K562 (cell line): ENCODE results near the gene ATF6B. TPM values are rescaled to one million over a fixed set of nuclear protein-coding genes. Genes with fewer than 3 reads are reported as not detected.

ENCODE experiments used
- ARNT ChIP-seq, 2 experiments: fragments of 450-650 bp; IDR thresholded peaks; 2 replicates each; pipeline ENCODE4 v1.6.1; 2016; ENCODE audit warnings: mild to moderate bottlenecking in 1 of 2
- ATF7 ChIP-seq: fragments of 450-650 bp; IDR thresholded peaks from 2 replicates; pipeline ENCODE4 v1.7.1; 2014; ENCODE audit warnings: mild to moderate bottlenecking, moderate library complexity
- FOXO4 ChIP-seq: fragments of 450-650 bp; formaldehyde crosslinking; IDR thresholded peaks from 2 replicates; pipeline ENCODE4 v1.4.0; 2020; ENCODE audit warnings: mild to moderate bottlenecking, moderate library complexity
- HDAC2 ChIP-seq: fragments of 450-650 bp; IDR thresholded peaks from 2 replicates; pipeline ENCODE4 v1.6.1; 2016; ENCODE audit warnings: mild to moderate bottlenecking
- HNRNPK ChIP-seq: fragments of 200-400 bp; formaldehyde crosslinking; IDR thresholded peaks from one replicate; pipeline ENCODE4 v1.6.1; 2018; ENCODE audit warnings: mild to moderate bottlenecking, low read depth, low read length; ENCODE audit not compliant: poor library complexity, severe bottlenecking
- KAT2B ChIP-seq: IDR thresholded peaks from one replicate; pipeline ENCODE4 v1.6.1; 2012; ENCODE audit warnings: low read depth, mild to moderate bottlenecking, control low read depth, inconsistent platforms, low read length, moderate library complexity
- NR3C1 ChIP-seq: sonication (generic); formaldehyde crosslinking; IDR thresholded peaks from 2 replicates; pipeline ENCODE4 v1.8.1; 2022; ENCODE audit warnings: missing genetic modification reagents
- PHF8 ChIP-seq: fragments of 200-600 bp; sonication (generic); IDR thresholded peaks from 2 replicates; pipeline ENCODE4 v1.6.1; 2012; ENCODE audit warnings: mixed run types, mild to moderate bottlenecking, inconsistent platforms, low read length, moderate library complexity, borderline replicate concordance
- PHTF2 ChIP-seq: fragments of 250-450 bp; sonication (Bioruptor Pico); IDR thresholded peaks from 2 replicates; pipeline ENCODE4 v1.5.0; 2021; ENCODE audit warnings: mild to moderate bottlenecking
- PML ChIP-seq: IDR thresholded peaks from 2 replicates; pipeline ENCODE4 v1.6.1; 2012; ENCODE audit warnings: low read length, inconsistent platforms
- POLR2B ChIP-seq: fragments of 450-650 bp; IDR thresholded peaks from 2 replicates; pipeline ENCODE4 v1.6.1; 2018; ENCODE audit warnings: low read depth; ENCODE audit not compliant: partially characterized antibody
- RHOXF2B ChIP-seq: fragments of 250-450 bp; sonication (Bioruptor Pico); conservative IDR thresholded peaks from 2 replicates; pipeline ENCODE4 v1.5.1; 2021
- SMARCB1 ChIP-seq: IDR thresholded peaks from 2 replicates; pipeline ENCODE4 v1.6.1; 2011; ENCODE audit warnings: improper control_type of control experiment, low read depth; ENCODE audit not compliant: insufficient read length
- SRSF1 ChIP-seq: fragments of 200-400 bp; formaldehyde crosslinking; IDR thresholded peaks from 2 replicates; pipeline ENCODE4 v1.6.1; 2017; ENCODE audit warnings: mild to moderate bottlenecking, low read depth, low read length, moderate library complexity
- TEAD2 ChIP-seq: fragments of 450-650 bp; IDR thresholded peaks from 2 replicates; pipeline ENCODE4 v1.6.1; 2016; ENCODE audit warnings: missing genetic modification characterization, control low read depth, missing compliant biosample characterization
- THAP12 ChIP-seq: fragments of 250-450 bp; sonication (Bioruptor Pico); IDR thresholded peaks from 2 replicates; pipeline ENCODE4 v1.9.0; 2021; ENCODE audit warnings: mild to moderate bottlenecking, inconsistent platforms
- U2AF1 ChIP-seq: fragments of 200-400 bp; formaldehyde crosslinking; optimal IDR thresholded peaks from 2 replicates; pipeline ENCODE3; 2017; ENCODE audit warnings: mild to moderate bottlenecking, low read depth, low read length, moderate library complexity
- XRCC4 ChIP-seq: IDR thresholded peaks from one replicate; pipeline ENCODE4 v1.6.1; 2011; ENCODE audit not compliant: insufficient read depth, insufficient read length; ENCODE audit errors: extremely low read depth
- ZBED1 ChIP-seq: IDR thresholded peaks from 2 replicates; pipeline ENCODE4 v1.6.1; 2014
- ZBTB26 ChIP-seq: fragments of 450-650 bp; formaldehyde crosslinking; IDR thresholded peaks from 2 replicates; pipeline ENCODE4 v1.4.0; 2022; ENCODE audit warnings: missing genetic modification characterization
- ZNF175 ChIP-seq: fragments of 200-800 bp; sonication (Bioruptor generic); IDR thresholded peaks from 2 replicates; pipeline ENCODE4 v1.6.1; 2016; ENCODE audit warnings: low read depth, mild to moderate bottlenecking, missing genetic modification characterization, missing compliant biosample characterization
- ZNF57 ChIP-seq: fragments of 450-650 bp; formaldehyde crosslinking; IDR thresholded peaks from 2 replicates; pipeline ENCODE4 v1.4.0; 2020; ENCODE audit warnings: mild to moderate bottlenecking, moderate library complexity
- polyA plus RNA-seq, 8 experiments: library from polyadenylated mRNA; depleted of rRNA in 4 of 8; stranded (reverse) in 5 of 8; unstranded in 3 of 8; fragments of >200 nt; fragmentation: Nextera tagmentation in 2 of 8; fragmentation: Illumina TruSeq in 1 of 8; extraction: Ambion mirVana in 2 of 8; extraction: Trizol in 1 of 8; gene quantifications; 2 replicates each; pipeline versions ENCODE4 v1.2.1 to v1.2.3, GENCODE V29; 2011 to 2014; ENCODE audit warnings: inconsistent platforms in 1 of 8, missing spikeins in 1 of 8
- total RNA-seq, 7 experiments: library from RNA; depleted of rRNA in 6 of 7; stranded (reverse); fragments of >200 nt in 6 of 7; fragmentation: Illumina TruSeq in 2 of 7; extraction: Trizol in 2 of 7; gene quantifications; 2 replicates each; pipeline versions ENCODE4 v1.2.1 to v1.2.3, GENCODE V29; 2011 to 2021; ENCODE audit warnings: low replicate concordance in 1 of 7
- TF ChIP-seq, protein P1 (sequence below): IDR thresholded peaks from 2 replicates; pipeline ENCODE4 v1.6.1; 2012; ENCODE audit warnings: low read depth, low read length, improper control_type of control experiment, borderline replicate concordance

ATF6B gene
- total and polyA plus RNA-seq, 9 of the 15 experiments (the other 6 are each of a cell fraction or from before 2014, with no cell fraction given), result 20.7 to 131 (median 31.7) TPM

- TF ChIP-seq U2AF1 (no peak), ZBTB26 (no peak), HNRNPK (no peak), XRCC4 (no peak), PHTF2 (CRISPR knock-in tag) (no peak), ATF7 (no peak), KAT2B (no peak), POLR2B (no peak), NR3C1 (CRISPR knock-in tag) (no peak), PHF8 (no peak; the same call in 1 of the 2 replicates), PML (no peak), SMARCB1 (no peak), ZBED1 (no peak), SRSF1 (no peak), ZNF57 (CRISPR knock-in tag) (no peak), HDAC2 (peak; percentile 90), TEAD2 (tag) (no peak), RHOXF2B (CRISPR knock-in tag) (no peak), ZNF175 (0 out of 2 replicates have a peak, but pooled peaks have one; percentile 26), THAP12 (CRISPR knock-in tag) (peak; percentile 85; the same call in 1 of the 2 replicates), ARNT (IDR thresholded peaks at IDR 0.05) (no peak), FOXO4 (CRISPR knock-in tag) (no peak)
- TF ChIP-seq, protein P1, sequence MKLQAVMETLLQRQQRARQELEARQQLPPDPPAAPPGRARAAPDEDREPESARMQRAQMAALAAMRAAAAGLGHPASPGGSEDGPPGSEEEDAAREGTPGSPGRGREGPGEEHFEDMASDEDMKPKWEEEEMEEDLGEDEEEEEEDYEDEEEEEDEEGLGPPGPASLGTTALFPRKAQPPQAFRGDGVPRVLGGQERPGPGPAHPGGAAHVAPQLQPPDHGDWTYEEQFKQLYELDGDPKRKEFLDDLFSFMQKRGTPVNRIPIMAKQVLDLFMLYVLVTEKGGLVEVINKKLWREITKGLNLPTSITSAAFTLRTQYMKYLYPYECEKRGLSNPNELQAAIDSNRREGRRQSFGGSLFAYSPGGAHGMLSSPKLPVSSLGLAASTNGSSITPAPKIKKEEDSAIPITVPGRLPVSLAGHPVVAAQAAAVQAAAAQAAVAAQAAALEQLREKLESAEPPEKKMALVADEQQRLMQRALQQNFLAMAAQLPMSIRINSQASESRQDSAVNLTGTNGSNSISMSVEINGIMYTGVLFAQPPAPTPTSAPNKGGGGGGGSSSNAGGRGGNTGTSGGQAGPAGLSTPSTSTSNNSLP, result no peak
Measured at GRCh38 chr6:32154514-32155161, 26.6 kb upstream of the ATF6B start (continued).
